ENCODE measurements around the gene LAMP1.
A peak's percentile ranks its signal among the peaks of the same experiment; 100 is the strongest.

The LAMP1 gene

GRCh38 chr13:113298043-113298945 is 1.3 kb downstream of the LAMP1 start:
- Histone ChIP-seq H3K56ac (ENCODE audit: low read length) (peak overlapping the region; percentile 93), H3K23ac (ENCODE audit: low read length) (no peak overlapping the region), H3K36me3 (ENCODE audit: control insufficient read depth, insufficient read depth, low read length) (no peaks in the 10 kb centered on the region), H2AK5ac (ENCODE audit: low read length) (no peak overlapping the region), H2BK5ac (ENCODE audit: low read length) (no peak overlapping the region), H3K27ac (ENCODE audit: low read depth, low read length) (no peak overlapping the region), H3K4me1 (ENCODE audit: control insufficient read depth, low read depth, low read length) (no peaks in the 10 kb centered on the region), H2BK15ac (replicated peaks; ENCODE audit: low read depth) (no peak overlapping the region), H4K5ac (ENCODE audit: low read length) (no peak overlapping the region), H2BK120ac (ENCODE audit: low read depth, low read length) (no peak overlapping the region), H3K4me3 (ENCODE audit: low read length) (peak overlapping the region; percentile 76), H3K18ac (ENCODE audit: low read length) (no peak overlapping the region), H3K4me2 (ENCODE audit: low read length) (peak overlapping the region; percentile 97), H3K79me2 (ENCODE audit: control insufficient read depth, insufficient read depth, low read length) (peaks cover 36% of the 10 kb centered on the region), H3K4ac (ENCODE audit: low read depth, low read length) (no peak overlapping the region), H3K79me1 (ENCODE audit: low read length) (peaks cover 16% of the 10 kb centered on the region), H3K27me3 (ENCODE audit: insufficient read depth, low read length, poor library complexity) (no peaks in the 10 kb centered on the region), H3K9ac (ENCODE audit: low read length) (peak overlapping the region; percentile 83), H4K8ac (ENCODE audit: low read depth, low read length) (no peak overlapping the region)
- WGBS (ENCODE audit: extremely low coverage, insufficient coverage, low lambda C conversion rate): no CpG with 5 or more reads among the region's 19 CpGs
- no peak for DNase-seq

- Histone ChIP-seq H3K4me1 (ENCODE audit: control insufficient read depth, low read depth, low read length) (no peaks in the 10 kb centered on the region), H3K79me2 (ENCODE audit: control insufficient read depth, insufficient read depth, low read length) (peaks cover 46% of the 10 kb centered on the region), H3K23ac (ENCODE audit: low read length) (no peak overlapping the region), H4K5ac (ENCODE audit: low read length) (no peak overlapping the region), H2BK15ac (replicated peaks; ENCODE audit: low read depth) (no peak overlapping the region), H3K27me3 (ENCODE audit: insufficient read depth, low read length, poor library complexity) (no peaks in the 10 kb centered on the region), H3K4me2 (ENCODE audit: low read length) (no peak overlapping the region), H2BK5ac (ENCODE audit: low read length) (no peak overlapping the region), H3K56ac (ENCODE audit: low read length) (no peak overlapping the region), H2AK5ac (ENCODE audit: low read length) (no peak overlapping the region), H3K36me3 (ENCODE audit: control insufficient read depth, insufficient read depth, low read length) (no peaks in the 10 kb centered on the region), H3K18ac (ENCODE audit: low read length) (no peak overlapping the region), H3K79me1 (ENCODE audit: low read length) (peaks cover 16% of the 10 kb centered on the region), H3K9ac (ENCODE audit: low read length) (no peak overlapping the region), H3K4me3 (ENCODE audit: low read length) (no peak overlapping the region), H2BK120ac (ENCODE audit: low read depth, low read length) (no peak overlapping the region), H3K4ac (ENCODE audit: low read depth, low read length) (no peak overlapping the region), H4K8ac (ENCODE audit: low read depth, low read length) (no peak overlapping the region), H3K27ac (ENCODE audit: low read depth, low read length) (no peak overlapping the region)
- no peak for DNase-seq
- WGBS (ENCODE audit: extremely low coverage, insufficient coverage, low lambda C conversion rate): no CpG with 5 or more reads among the region's 7 CpGs
Observed at GRCh38 chr13:113299951-113300350, 2.9 kb downstream of the LAMP1 start.

- WGBS (ENCODE audit: extremely low coverage, insufficient coverage, low lambda C conversion rate): no CpG with 5 or more reads among the region's 7 CpGs
- no peak overlapping the region for H3K18ac ChIP-seq (ENCODE audit: low read length)
- H2AK5ac ChIP-seq (ENCODE audit: low read length): no peak overlapping the region
- H2BK120ac ChIP-seq (ENCODE audit: low read depth, low read length): no peak overlapping the region
- no peak overlapping the region for H3K27ac ChIP-seq (ENCODE audit: low read depth, low read length)
- no peak overlapping the region for H4K5ac ChIP-seq (ENCODE audit: low read length)
- no peak overlapping the region for H2BK5ac ChIP-seq (ENCODE audit: low read length)
- H3K36me3 ChIP-seq (ENCODE audit: control insufficient read depth, insufficient read depth, low read length): no peaks in the 10 kb centered on the region
- no peaks in the 10 kb centered on the region for H3K4me1 ChIP-seq (ENCODE audit: control insufficient read depth, low read depth, low read length)
- DNase-seq: no peak
- H3K4ac ChIP-seq (ENCODE audit: low read depth, low read length): no peak overlapping the region
- peaks cover 52% of the 10 kb centered on the region for H3K79me2 ChIP-seq (ENCODE audit: control insufficient read depth, insufficient read depth, low read length)
- no peak overlapping the region for H2BK15ac ChIP-seq (replicated peaks; ENCODE audit: low read depth)
- no peak overlapping the region for H3K4me2 ChIP-seq (ENCODE audit: low read length)
- no peak overlapping the region for H3K9ac ChIP-seq (ENCODE audit: low read length)
- no peak overlapping the region for H3K23ac ChIP-seq (ENCODE audit: low read length)
- H3K56ac ChIP-seq (ENCODE audit: low read length): no peak overlapping the region
- H3K4me3 ChIP-seq (ENCODE audit: low read length): no peak overlapping the region
- peaks cover 24% of the 10 kb centered on the region for H3K79me1 ChIP-seq (ENCODE audit: low read length)
- H4K8ac ChIP-seq (ENCODE audit: low read depth, low read length): no peak overlapping the region
- H3K27me3 ChIP-seq (ENCODE audit: insufficient read depth, low read length, poor library complexity): no peaks in the 10 kb centered on the region
Observed at GRCh38 chr13:113302986-113303385, 5.9 kb downstream of the LAMP1 start.

GRCh38 chr13:113304121-113304520 is 7.1 kb downstream of the LAMP1 start:
- H3K36me3 ChIP-seq (ENCODE audit: control insufficient read depth, insufficient read depth, low read length): no peaks in the 10 kb centered on the region
- no peak overlapping the region for H3K56ac ChIP-seq (ENCODE audit: low read length)
- no peak overlapping the region for H3K9ac ChIP-seq (ENCODE audit: low read length)
- no peak overlapping the region for H3K4ac ChIP-seq (ENCODE audit: low read depth, low read length)
- H4K8ac ChIP-seq (ENCODE audit: low read depth, low read length): no peak overlapping the region
- H3K27ac ChIP-seq (ENCODE audit: low read depth, low read length): no peak overlapping the region
- no peak overlapping the region for H2BK120ac ChIP-seq (ENCODE audit: low read depth, low read length)
- no peak overlapping the region for H2BK15ac ChIP-seq (replicated peaks; ENCODE audit: low read depth)
- peaks cover 44% of the 10 kb centered on the region for H3K79me2 ChIP-seq (ENCODE audit: control insufficient read depth, insufficient read depth, low read length)
- H3K4me1 ChIP-seq (ENCODE audit: control insufficient read depth, low read depth, low read length): no peaks in the 10 kb centered on the region
- no peak overlapping the region for H4K5ac ChIP-seq (ENCODE audit: low read length)
- peaks cover 20% of the 10 kb centered on the region for H3K79me1 ChIP-seq (ENCODE audit: low read length)
- WGBS (ENCODE audit: extremely low coverage, insufficient coverage, low lambda C conversion rate): no CpG with 5 or more reads among the region's 7 CpGs
- H3K23ac ChIP-seq (ENCODE audit: low read length): no peak overlapping the region
- H3K4me3 ChIP-seq (ENCODE audit: low read length): no peak overlapping the region
- H2BK5ac ChIP-seq (ENCODE audit: low read length): no peak overlapping the region
- H3K4me2 ChIP-seq (ENCODE audit: low read length): no peak overlapping the region
- H3K18ac ChIP-seq (ENCODE audit: low read length): no peak overlapping the region
- DNase-seq: no peak
- no peak overlapping the region for H2AK5ac ChIP-seq (ENCODE audit: low read length)
- H3K27me3 ChIP-seq (ENCODE audit: insufficient read depth, low read length, poor library complexity): no peaks in the 10 kb centered on the region

- no peak overlapping the region for H3K9ac ChIP-seq (ENCODE audit: low read length)
- no peak overlapping the region for H3K23ac ChIP-seq (ENCODE audit: low read length)
- H3K18ac ChIP-seq (ENCODE audit: low read length): no peak overlapping the region
- H3K4me3 ChIP-seq (ENCODE audit: low read length): no peak overlapping the region
- H2BK15ac ChIP-seq (replicated peaks; ENCODE audit: low read depth): no peak overlapping the region
- H4K8ac ChIP-seq (ENCODE audit: low read depth, low read length): no peak overlapping the region
- H3K79me2 ChIP-seq (ENCODE audit: control insufficient read depth, insufficient read depth, low read length): peaks cover 39% of the 10 kb centered on the region
- no peak overlapping the region for H2BK5ac ChIP-seq (ENCODE audit: low read length)
- peaks cover 22% of the 10 kb centered on the region for H3K79me1 ChIP-seq (ENCODE audit: low read length)
- H3K4me1 ChIP-seq (ENCODE audit: control insufficient read depth, low read depth, low read length): no peaks in the 10 kb centered on the region
- no peak overlapping the region for H3K56ac ChIP-seq (ENCODE audit: low read length)
- no peak overlapping the region for H2AK5ac ChIP-seq (ENCODE audit: low read length)
- no peak overlapping the region for H3K4me2 ChIP-seq (ENCODE audit: low read length)
- DNase-seq: no peak
- H3K27ac ChIP-seq (ENCODE audit: low read depth, low read length): no peak overlapping the region
- WGBS (ENCODE audit: extremely low coverage, insufficient coverage, low lambda C conversion rate): no CpG with 5 or more reads among the region's 7 CpGs
- H3K27me3 ChIP-seq (ENCODE audit: insufficient read depth, low read length, poor library complexity): no peaks in the 10 kb centered on the region
- peaks cover 3% of the 10 kb centered on the region for H3K36me3 ChIP-seq (ENCODE audit: control insufficient read depth, insufficient read depth, low read length)
- H2BK120ac ChIP-seq (ENCODE audit: low read depth, low read length): no peak overlapping the region
- H3K4ac ChIP-seq (ENCODE audit: low read depth, low read length): no peak overlapping the region
- H4K5ac ChIP-seq (ENCODE audit: low read length): no peak overlapping the region
Observed at GRCh38 chr13:113305208-113305607, 8.2 kb downstream of the LAMP1 start.

GRCh38 chr13:113307491-113307890 is 10.5 kb downstream of the LAMP1 start:
- no peak overlapping the region for H3K9ac ChIP-seq (ENCODE audit: low read length)
- no peak for DNase-seq
- no peak overlapping the region for H3K56ac ChIP-seq (ENCODE audit: low read length)
- no peak overlapping the region for H2AK5ac ChIP-seq (ENCODE audit: low read length)
- no peak overlapping the region for H2BK5ac ChIP-seq (ENCODE audit: low read length)
- H3K23ac ChIP-seq (ENCODE audit: low read length): no peak overlapping the region
- H3K27me3 ChIP-seq (ENCODE audit: insufficient read depth, low read length, poor library complexity): no peaks in the 10 kb centered on the region
- no peak overlapping the region for H3K4ac ChIP-seq (ENCODE audit: low read depth, low read length)
- H3K4me3 ChIP-seq (ENCODE audit: low read length): no peak overlapping the region
- no peak overlapping the region for H3K27ac ChIP-seq (ENCODE audit: low read depth, low read length)
- no peak overlapping the region for H4K8ac ChIP-seq (ENCODE audit: low read depth, low read length)
- H2BK15ac ChIP-seq (replicated peaks; ENCODE audit: low read depth): no peak overlapping the region
- H3K36me3 ChIP-seq (ENCODE audit: control insufficient read depth, insufficient read depth, low read length): peaks cover 3% of the 10 kb centered on the region
- no peak overlapping the region for H3K4me2 ChIP-seq (ENCODE audit: low read length)
- H3K4me1 ChIP-seq (ENCODE audit: control insufficient read depth, low read depth, low read length): no peaks in the 10 kb centered on the region
- peaks cover 31% of the 10 kb centered on the region for H3K79me2 ChIP-seq (ENCODE audit: control insufficient read depth, insufficient read depth, low read length)
- H4K5ac ChIP-seq (ENCODE audit: low read length): no peak overlapping the region
- no peak overlapping the region for H3K18ac ChIP-seq (ENCODE audit: low read length)
- peaks cover 20% of the 10 kb centered on the region for H3K79me1 ChIP-seq (ENCODE audit: low read length)
- H2BK120ac ChIP-seq (ENCODE audit: low read depth, low read length): no peak overlapping the region
